ENCODE measurements around the gene DHRS1. TPM values are rescaled to one million over a fixed set of nuclear protein-coding genes. Genes with fewer than 3 reads are reported as not detected.
A peak's percentile ranks its signal among the peaks of the same experiment; 100 is the strongest.
"Not testable (repeated sequence)": the region's sequence is repeated elsewhere in the genome, so short reads cannot be mapped to it uniquely, and the experiment has no call there.

Gene DHRS1
- total RNA-seq, 2 experiments from 2014 or later = 14.7 to 14.9 TPM

DNA sequence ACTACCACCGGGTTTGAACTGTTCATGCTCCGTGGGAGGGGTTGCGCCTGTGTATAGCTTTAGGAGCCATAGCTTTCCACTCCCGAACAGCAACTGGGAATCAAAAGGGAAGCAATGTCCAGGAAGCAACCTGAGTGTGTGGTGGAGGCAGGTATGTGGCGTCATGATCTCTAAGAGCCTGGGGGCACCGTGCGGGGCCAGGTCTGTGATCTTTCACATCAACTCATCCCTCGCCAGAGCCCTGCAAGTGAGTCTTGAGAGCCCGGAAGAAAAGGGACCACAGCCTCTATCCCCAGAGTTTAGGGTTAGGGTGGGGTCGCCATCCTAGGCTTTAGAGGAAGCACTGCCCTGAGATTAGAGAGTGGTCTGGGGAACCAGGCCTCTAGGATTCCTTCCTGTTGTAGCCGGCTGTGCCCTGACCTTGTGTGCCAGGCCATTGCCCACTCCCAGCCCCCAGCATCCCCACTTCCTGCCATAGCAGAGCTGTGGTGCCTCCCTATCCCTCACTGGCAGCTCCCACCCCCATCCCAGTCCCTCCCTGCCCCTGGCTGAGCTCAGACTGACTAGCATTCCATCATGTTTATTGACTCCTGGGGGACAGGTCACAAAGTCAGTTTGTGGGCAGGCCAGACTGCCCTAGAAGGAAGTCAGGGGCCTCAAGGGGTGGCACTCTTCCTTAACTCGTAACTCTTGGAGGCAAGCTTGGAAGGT is 36.0 kb upstream of the DHRS1 start:
- Mint-ChIP-seq H3K36me3 (peaks cover 13% of the 10 kb centered on the region), H3K4me3 (no peak overlapping the region), H3K27me3 (peaks cover 21% of the 10 kb centered on the region), H3K4me1 (ENCODE audit: low read depth) (peaks cover 41% of the 10 kb centered on the region), H3K27ac (no peak overlapping the region), H3K9me3 (no peaks in the 10 kb centered on the region)
- ChIA-PET POLR2A (interaction anchor here (0.6 to 1.0 kb wide), 2 partner anchors 73 to 95 kb away, joined by 3 to 4 read pairs; no protein-coding TSS in a partner anchor), CTCF (interaction anchor here (0.6 to 25.4 kb wide), 5 partner anchors 9 to 98 kb away, joined by 3 to 968 read pairs (median 4); partner anchors contain the start of genes CBLN3, KHNYN and SDR39U1)
- intact Hi-C loops (cut with micrococcal nuclease) = no loop called here
- no peak for DNase-seq

DNA sequence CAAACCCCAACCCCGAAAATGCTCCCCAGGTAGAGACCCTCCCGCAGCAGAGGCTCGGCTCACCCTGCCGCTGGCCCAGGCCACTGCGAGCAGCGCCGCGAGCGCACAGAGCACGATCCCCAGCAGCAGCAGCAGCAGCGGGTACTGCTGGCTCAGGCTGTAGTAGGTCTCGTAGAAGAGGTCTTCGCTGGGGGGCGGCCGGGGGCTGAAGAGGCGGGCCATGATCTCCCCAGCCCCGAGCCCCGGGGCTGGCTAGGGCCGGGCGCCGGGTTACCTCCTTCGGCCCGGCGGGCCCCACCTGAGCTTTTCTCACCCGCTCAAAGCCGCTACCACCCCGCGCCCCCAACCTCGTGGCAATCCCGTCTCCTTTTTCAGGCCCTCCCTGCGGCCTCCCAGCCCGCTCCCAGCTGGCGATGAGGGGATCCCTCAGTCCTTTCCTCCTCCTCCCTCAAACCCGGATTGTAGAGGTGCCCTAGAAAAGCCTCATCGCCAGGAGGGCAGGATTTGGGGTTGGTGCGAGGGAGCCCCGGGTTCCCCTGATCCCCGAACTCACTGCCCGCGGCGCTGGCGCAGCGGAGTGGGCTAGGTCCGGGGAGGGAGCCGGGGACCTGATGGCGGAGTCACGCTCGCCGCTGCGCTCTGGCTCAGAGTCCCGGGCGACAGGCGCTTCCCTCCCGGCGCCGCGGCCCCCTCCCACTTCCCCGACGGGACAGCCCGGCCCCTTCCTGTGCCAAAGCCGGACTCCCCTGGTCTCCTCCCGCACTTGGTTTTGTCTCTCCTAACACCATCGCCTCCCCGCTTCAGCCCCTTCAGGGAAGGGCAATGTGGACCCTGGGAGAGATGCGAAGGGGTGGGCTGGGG is 35.1 kb upstream of the DHRS1 start, which contains the start of gene ADCY4:
ADCY4 (minus strand) TSS at position 641 of the 861 bp plus-strand sequence; CDS start at position 222, 419 bp downstream.
- H3K27me3 Mint-ChIP-seq = peaks cover 21% of the 10 kb centered on the region
- no peaks in the 10 kb centered on the region for H3K9me3 Mint-ChIP-seq
- ChIA-PET POLR2A (interaction anchor here (0.7 to 3.4 kb wide), 5 partner anchors 18 to 107 kb away, joined by 3 to 67 read pairs (median 4); partner anchors contain the start of genes CBLN3, KHNYN, SDR39U1 and TINF2), CTCF (interaction anchor here (1.2 to 25.4 kb wide), 12 partner anchors 11 to 99 kb away, joined by 4 to 968 read pairs (median 12); partner anchors contain the start of genes CBLN3, CIDEB, KHNYN and LTB4R)
- no peak within 1 kb of the TSS for H3K27ac Mint-ChIP-seq
- DNase-seq = no peak
- peaks cover 13% of the 10 kb centered on the region for H3K36me3 Mint-ChIP-seq
- H3K4me1 Mint-ChIP-seq (ENCODE audit: low read depth) = peaks cover 43% of the 10 kb centered on the region
- intact Hi-C loops (cut with micrococcal nuclease) = loop anchor here (5.0 kb wide), 1 partner anchor 33 kb away; the partner anchor contains the start of gene NFATC4
- peak within 1 kb of the TSS; percentile 53 for H3K4me3 Mint-ChIP-seq

DNA sequence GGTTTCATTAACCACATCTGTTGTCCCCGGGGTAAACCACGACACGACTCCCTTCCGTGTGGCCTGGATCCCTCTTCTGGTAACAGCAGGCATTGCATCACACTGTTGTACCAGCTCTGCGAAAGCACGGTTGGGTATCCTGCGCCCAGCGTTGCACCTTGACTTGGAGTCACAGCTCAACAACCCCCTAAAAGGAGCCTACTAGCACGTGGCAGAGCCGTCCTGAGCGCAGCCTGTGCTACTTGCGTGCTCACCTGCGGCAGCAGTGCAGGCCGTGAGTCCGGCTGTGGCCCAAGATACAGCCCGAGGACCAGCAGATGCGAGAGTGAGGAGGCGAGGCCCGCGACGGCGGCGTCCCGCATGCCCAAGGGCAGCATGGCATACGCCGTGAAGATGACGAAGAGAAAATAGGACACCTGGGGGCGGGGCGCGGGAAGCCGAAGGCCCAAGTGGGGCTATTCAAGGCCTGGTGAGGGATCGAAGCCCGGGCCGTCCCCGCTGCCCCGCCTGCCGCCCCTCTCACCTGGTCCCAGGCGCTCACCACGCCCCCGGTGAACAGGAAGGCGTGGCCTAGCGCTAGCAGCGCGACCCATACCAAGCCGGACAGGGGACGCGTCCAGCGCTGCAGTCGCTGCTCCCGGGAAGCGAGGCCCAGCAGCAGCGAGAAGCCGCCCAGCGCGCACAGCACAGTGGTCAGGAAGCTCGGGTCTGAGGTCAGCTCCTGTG is 32.9 kb upstream of the DHRS1 start:
- CTCF ChIA-PET = interaction anchor here (0.6 to 25.4 kb wide), 28 partner anchors 12 to 242 kb away, joined by 3 to 968 read pairs (median 6); partner anchors contain the start of genes CBLN3, CIDEB, DCAF11 and KHNYN
- peaks cover 9% of the 10 kb centered on the region for H3K36me3 Mint-ChIP-seq

DNA sequence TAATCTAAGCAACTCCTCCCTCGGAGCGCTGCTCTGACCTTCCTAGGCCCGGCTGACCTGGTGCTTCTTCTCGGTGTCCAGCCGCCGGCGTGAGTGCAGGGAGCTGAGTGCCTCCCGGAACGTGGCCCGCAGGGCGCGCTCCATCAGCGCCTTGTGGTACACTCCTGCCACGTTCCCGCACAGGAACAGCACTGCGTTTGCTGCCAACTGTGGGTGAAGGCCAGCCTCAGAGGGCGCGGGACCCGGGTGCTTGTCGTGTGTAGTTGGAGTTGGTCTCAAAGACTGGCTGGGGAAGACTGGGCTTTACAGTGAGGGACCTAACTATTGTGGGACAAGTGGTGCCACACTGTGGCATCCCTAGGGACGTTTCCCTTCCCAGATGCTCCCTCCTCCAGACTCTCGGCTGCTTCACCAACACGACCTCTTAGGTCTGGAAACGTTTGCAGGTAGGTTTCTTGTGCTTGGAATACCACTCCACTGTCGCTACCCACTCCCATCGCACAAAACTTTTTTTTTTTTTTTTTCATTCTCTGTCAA is 32.2 kb upstream of the DHRS1 start:
- peaks cover 47% of the 10 kb centered on the region for H3K4me1 Mint-ChIP-seq (ENCODE audit: low read depth)
- POLR2A ChIA-PET = interaction anchor here (0.7 to 3.4 kb wide), 6 partner anchors 14 to 132 kb away, joined by 3 to 67 read pairs (median 4); partner anchors contain the start of genes CBLN3, KHNYN and TINF2
- H3K9me3 Mint-ChIP-seq = no peaks in the 10 kb centered on the region
- peak overlapping the region; percentile 78 for H3K4me3 Mint-ChIP-seq
- H3K27me3 Mint-ChIP-seq = peaks cover 21% of the 10 kb centered on the region
- peak overlapping the region; percentile 30 for H3K27ac Mint-ChIP-seq
- CTCF ChIA-PET = interaction anchor here (0.6 to 25.4 kb wide), 11 partner anchors 11 to 223 kb away, joined by 3 to 968 read pairs (median 6); partner anchors contain the start of genes CBLN3, CIDEB, KHNYN and LTB4R
- intact Hi-C loops (cut with micrococcal nuclease) = loop anchor here (1.0 to 5.0 kb wide), 6 partner anchors 21 to 347 kb away; partner anchors contain the start of genes LTB4R, LTB4R2, NFATC4 and RABGGTA
- DNase-seq = no peak
- peaks cover 6% of the 10 kb centered on the region for H3K36me3 Mint-ChIP-seq

More for the DNA sequence above, 32.9 kb upstream of the DHRS1 start:
- peak; percentile 89 for DNase-seq
- H3K9me3 Mint-ChIP-seq = no peaks in the 10 kb centered on the region
- POLR2A ChIA-PET = interaction anchor here (0.6 to 3.4 kb wide), 10 partner anchors 15 to 1404 kb away, joined by 3 to 67 read pairs (median 5); partner anchors contain the start of genes CBLN3, KHNYN, PRMT5 and SDR39U1
- peaks cover 46% of the 10 kb centered on the region for H3K4me1 Mint-ChIP-seq (ENCODE audit: low read depth)
- H3K27me3 Mint-ChIP-seq = peaks cover 21% of the 10 kb centered on the region
- intact Hi-C loops (cut with micrococcal nuclease) = loop anchor here (1.0 to 5.0 kb wide), 6 partner anchors 22 to 346 kb away; partner anchors contain the start of genes LTB4R, LTB4R2, NFATC4 and RABGGTA
- H3K4me3 Mint-ChIP-seq = peak overlapping the region; percentile 78
- H3K27ac Mint-ChIP-seq = peak overlapping the region; percentile 30

DNA sequence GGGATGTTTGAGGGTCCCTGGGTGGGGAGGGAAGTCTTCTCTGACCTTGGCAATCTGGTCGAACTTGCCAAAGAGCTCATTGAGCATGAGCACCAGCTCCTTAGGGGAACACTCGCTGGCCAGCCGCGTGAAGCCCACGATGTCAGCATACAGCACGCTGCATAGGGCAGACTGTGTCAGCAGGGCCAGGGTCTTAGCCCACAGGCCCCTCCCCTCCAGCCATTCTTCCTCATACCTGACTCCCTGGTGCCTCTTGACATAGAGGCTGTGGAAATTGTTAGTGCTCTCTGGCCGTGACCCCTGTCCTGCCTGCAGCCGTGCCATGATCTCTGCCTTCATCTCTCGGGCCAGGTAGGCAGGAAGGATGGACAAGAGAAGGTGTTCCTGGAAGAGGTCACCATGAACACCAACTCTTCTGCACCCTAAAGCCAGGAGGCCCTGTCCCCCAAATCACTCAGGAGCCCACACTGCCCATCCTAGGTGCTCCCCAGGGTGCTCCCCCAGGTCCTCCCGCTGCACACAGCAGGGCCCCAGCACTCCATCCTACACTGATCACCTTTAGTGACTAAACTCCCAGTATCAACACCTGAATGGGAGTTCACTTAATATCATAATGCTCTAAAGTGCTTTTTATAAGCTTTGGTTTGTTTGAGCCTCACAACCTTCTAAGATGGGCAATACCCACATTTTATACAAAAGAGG is 31.5 kb upstream of the DHRS1 start:
- Mint-ChIP-seq H3K36me3 (peaks cover under 1% of the 10 kb centered on the region), H3K4me3 (no peak overlapping the region), H3K27me3 (peaks cover 21% of the 10 kb centered on the region), H3K4me1 (ENCODE audit: low read depth) (peaks cover 47% of the 10 kb centered on the region), H3K9me3 (no peaks in the 10 kb centered on the region), H3K27ac (no peak overlapping the region)
- ChIA-PET POLR2A (interaction anchor here (1.0 kb wide), 2 partner anchors 88 to 106 kb away, joined by 3 to 6 read pairs; partner anchors contain the start of gene TINF2), CTCF (interaction anchor here (0.6 to 25.4 kb wide), 5 partner anchors 10 to 222 kb away, joined by 3 to 968 read pairs (median 6); partner anchors contain the start of genes CBLN3, CIDEB, KHNYN and LTB4R)
- intact Hi-C loops (cut with micrococcal nuclease) = loop anchor here (5.0 kb wide), 1 partner anchor 36 kb away; the partner anchor contains the start of gene NFATC4
- no peak for DNase-seq

DNA sequence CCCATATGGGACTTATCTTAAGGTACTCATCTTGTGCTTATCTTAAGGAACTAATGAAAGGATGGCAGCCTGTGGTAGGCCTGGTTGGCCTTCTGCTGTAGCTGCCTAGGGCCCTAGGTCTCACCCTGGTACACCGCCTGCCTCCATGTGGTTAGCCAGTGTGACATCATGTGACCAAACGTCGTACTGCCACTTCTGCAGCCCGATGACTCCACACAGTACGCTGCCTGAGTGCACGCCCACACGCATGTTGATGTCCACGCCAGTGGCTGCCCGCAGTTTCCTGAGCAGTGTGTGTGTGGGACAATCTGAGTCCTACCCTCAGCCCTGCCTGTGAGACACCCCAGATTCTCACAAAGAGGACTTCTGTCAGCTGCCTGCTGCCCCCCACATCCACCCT is 30.2 kb upstream of the DHRS1 start:
- CTCF ChIA-PET = interaction anchor here (0.7 to 25.4 kb wide), 5 partner anchors 20 to 156 kb away, joined by 3 to 968 read pairs (median 3); partner anchors contain the start of genes CBLN3, CIDEB, KHNYN and LTB4R
- DNase-seq = peak; percentile 84
- peaks cover 14% of the 10 kb centered on the region for H3K27me3 Mint-ChIP-seq

DNA sequence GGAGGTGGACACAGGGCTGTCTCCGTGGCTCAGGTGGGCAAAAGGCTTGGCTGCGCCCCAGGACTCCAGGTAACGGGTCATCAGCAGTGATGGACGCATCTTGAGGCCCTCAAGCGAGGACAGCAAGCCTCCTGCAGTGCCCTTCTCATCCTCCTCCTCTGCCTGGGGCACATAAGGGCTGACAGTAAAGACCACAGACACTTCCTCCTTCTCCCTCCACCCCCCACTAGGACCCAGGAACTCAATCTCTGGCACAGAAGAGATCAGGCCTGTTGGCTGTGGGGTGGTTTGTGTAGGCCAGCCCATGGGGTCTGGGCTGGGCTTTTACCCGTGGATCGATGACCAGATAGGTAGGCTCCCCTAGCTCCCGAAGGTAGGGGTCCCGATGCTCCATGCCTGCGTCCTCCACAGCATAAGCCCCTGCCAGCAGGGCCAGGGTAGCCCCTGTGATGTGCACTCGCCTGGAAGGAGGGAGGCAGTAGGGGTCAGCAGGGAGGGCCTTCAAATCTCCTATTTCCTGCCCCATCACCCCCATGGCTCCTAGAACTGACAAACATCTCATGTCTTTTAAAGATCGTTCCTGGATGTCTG is 29.6 kb upstream of the DHRS1 start:
- peak overlapping the region; percentile 42 for H3K27ac Mint-ChIP-seq
- POLR2A ChIA-PET = interaction anchor here (0.9 kb wide), 1 partner anchor 101 kb away, joined by 3 read pairs; the partner anchor contains the start of genes CBLN3 and KHNYN
- CTCF ChIA-PET = interaction anchor here (0.7 to 25.4 kb wide), 5 partner anchors 8 to 156 kb away, joined by 3 to 968 read pairs (median 3); partner anchors contain the start of genes CBLN3, CIDEB, KHNYN and LTB4R
- intact Hi-C loops (cut with micrococcal nuclease) = no loop called here
- peaks cover 40% of the 10 kb centered on the region for H3K4me1 Mint-ChIP-seq (ENCODE audit: low read depth)
- H3K27me3 Mint-ChIP-seq = peaks cover 12% of the 10 kb centered on the region
- DNase-seq = no peak
- H3K4me3 Mint-ChIP-seq = no peak overlapping the region
- H3K36me3 Mint-ChIP-seq = no peaks in the 10 kb centered on the region
- H3K9me3 Mint-ChIP-seq = no peaks in the 10 kb centered on the region

More for the DNA sequence above, 30.2 kb upstream of the DHRS1 start:
- POLR2A ChIA-PET = interaction anchor here (0.9 kb wide), 1 partner anchor 100 kb away, joined by 3 read pairs; the partner anchor contains the start of genes CBLN3 and KHNYN
- intact Hi-C loops (cut with micrococcal nuclease) = loop anchor here (5.0 kb wide), 1 partner anchor 38 kb away; the partner anchor contains the start of gene NFATC4
- H3K27ac Mint-ChIP-seq = peak overlapping the region; percentile 42
- no peaks in the 10 kb centered on the region for H3K36me3 Mint-ChIP-seq
- no peak overlapping the region for H3K4me3 Mint-ChIP-seq
- H3K9me3 Mint-ChIP-seq = no peaks in the 10 kb centered on the region
- H3K4me1 Mint-ChIP-seq (ENCODE audit: low read depth) = peaks cover 42% of the 10 kb centered on the region

DNA sequence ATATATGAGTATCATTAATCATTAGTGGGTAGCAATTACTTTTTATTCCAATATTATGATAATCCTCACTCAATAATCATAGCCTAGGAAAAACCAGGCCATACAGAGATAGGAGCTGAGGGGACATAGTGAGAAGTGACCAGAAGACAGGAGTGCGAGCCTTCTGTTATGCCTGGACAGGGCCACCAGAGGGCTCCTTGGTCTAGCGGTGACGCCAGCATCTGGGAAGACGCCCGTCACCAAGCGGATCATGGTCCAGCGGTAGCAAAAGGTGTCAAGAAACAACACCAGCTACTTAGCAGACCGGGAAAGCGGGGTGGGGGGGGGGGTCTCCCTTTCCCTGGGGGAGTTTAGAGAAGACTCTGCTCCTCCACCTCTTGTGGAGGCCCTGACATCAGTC is 28.3 kb upstream of the DHRS1 start:
- H3K27ac Mint-ChIP-seq; H3K4me3 Mint-ChIP-seq; H3K27me3 Mint-ChIP-seq; H3K9me3 Mint-ChIP-seq; H3K36me3 Mint-ChIP-seq; intact Hi-C loops (cut with micrococcal nuclease); POLR2A ChIA-PET: not testable (repeated sequence)
- CTCF ChIA-PET = interaction anchor here (0.6 to 25.4 kb wide), 7 partner anchors 9 to 236 kb away, joined by 3 to 968 read pairs (median 4); partner anchors contain the start of genes CBLN3, CIDEB, KHNYN and LTB4R
- H3K4me1 Mint-ChIP-seq (ENCODE audit: low read depth) = peaks cover 31% of the 10 kb centered on the region
- DNase-seq = peak; percentile 60

DNA sequence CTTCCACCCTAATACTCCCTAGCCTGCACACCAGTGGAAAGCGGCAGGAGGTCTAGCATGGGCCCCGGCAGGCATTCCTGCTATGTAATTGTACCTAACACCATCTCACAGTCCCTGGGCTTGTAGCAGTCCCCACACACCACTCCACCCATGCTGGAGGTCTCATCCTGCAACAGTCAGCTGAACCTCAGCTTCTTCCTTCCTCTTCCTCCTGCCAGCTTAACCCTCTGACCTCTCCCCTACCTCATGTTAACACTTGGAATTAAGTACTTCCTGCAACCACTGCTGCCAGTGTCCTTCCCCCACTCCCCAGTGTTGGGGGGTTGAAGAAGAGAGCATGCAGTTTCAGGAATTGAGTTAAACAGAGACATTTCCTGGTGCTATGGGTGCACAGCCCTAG is 27.7 kb upstream of the DHRS1 start:
- Mint-ChIP-seq H3K4me1 (ENCODE audit: low read depth) (peaks cover 27% of the 10 kb centered on the region), H3K36me3 (no peaks in the 10 kb centered on the region), H3K9me3 (no peaks in the 10 kb centered on the region), H3K4me3 (no peak overlapping the region), H3K27ac (no peak overlapping the region), H3K27me3 (peaks cover 3% of the 10 kb centered on the region)
- intact Hi-C loops (cut with micrococcal nuclease) = no loop called here
- CTCF ChIA-PET = interaction anchor here (0.9 to 25.4 kb wide), 6 partner anchors 9 to 236 kb away, joined by 3 to 968 read pairs (median 4); partner anchors contain the start of genes CBLN3, CIDEB, KHNYN and LTB4R
- no peak for DNase-seq
- POLR2A ChIA-PET = no interaction called here
